SJCRH30 (cell line): ENCODE measurements around the gene TRMO. TPM values are rescaled to one million over a fixed set of nuclear protein-coding genes. Genes with fewer than 3 reads are reported as not detected.

Experiments used
- DNase-seq, 2 experiments: peaks; one replicate each; pipeline ENCODE4 v3.0.0-alpha.2; 2015 to 2020
- H3K27ac ChIP-seq: fragments of 250-450 bp; sonication (Bioruptor Pico); 2 replicates; pipeline ENCODE4 v1.5.1; 2020; ENCODE audit warnings: mild to moderate bottlenecking, moderate library complexity
- H3K27me3 ChIP-seq: fragments of 250-450 bp; sonication (Bioruptor Pico); 2 replicates; pipeline ENCODE4 v1.5.1; 2020; ENCODE audit warnings: mild to moderate bottlenecking, moderate library complexity
- H3K36me3 ChIP-seq: fragments of 250-450 bp; sonication (Bioruptor Pico); 2 replicates; pipeline ENCODE4 v1.5.1; 2020; ENCODE audit warnings: mild to moderate bottlenecking, moderate library complexity
- H3K4me1 ChIP-seq: fragments of 250-450 bp; sonication (Bioruptor Pico); 2 replicates; pipeline ENCODE4 v1.5.1; 2020; ENCODE audit warnings: mild to moderate bottlenecking, moderate library complexity
- H3K4me3 ChIP-seq: fragments of 250-450 bp; sonication (Bioruptor Pico); 2 replicates; pipeline ENCODE4 v1.5.1; 2020; ENCODE audit warnings: mild to moderate bottlenecking, moderate library complexity
- H3K9me3 ChIP-seq: fragments of 250-450 bp; sonication (Bioruptor Pico); replicated peaks from 2 replicates; pipeline ENCODE4 v1.5.1; 2020; ENCODE audit warnings: mild to moderate bottlenecking, moderate library complexity
- total RNA-seq: library from RNA; depleted of rRNA; stranded (reverse); fragments of >200 nt; shearing (Covaris generic); gene quantifications from 2 replicates; pipeline ENCODE4 v1.2.3, GENCODE V29; 2014

Gene TRMO
- total RNA-seq, 1 experiment from 2014 or later, result 17.1 TPM

DNA sequence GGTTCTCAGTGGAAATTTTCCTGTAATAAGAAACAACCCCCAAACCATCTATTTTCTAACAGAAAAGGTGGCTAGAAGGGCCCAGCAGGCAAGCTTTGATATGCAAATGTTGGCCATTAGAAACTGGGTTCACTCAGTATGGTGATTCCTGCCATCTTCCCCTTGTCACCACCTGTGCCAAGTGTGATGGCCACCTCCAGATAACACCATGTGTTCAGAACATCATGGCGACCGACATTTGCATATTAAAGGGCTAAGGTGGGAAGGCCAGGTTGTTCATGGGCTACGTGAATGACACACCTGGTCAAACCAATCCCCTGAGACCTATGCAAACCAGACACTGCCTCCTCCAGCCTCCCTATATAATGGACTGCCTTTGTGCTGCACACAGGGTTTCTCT lies 48.9 kb downstream of the TRMO start:
- Histone ChIP-seq H3K27ac (no peak overlapping the region), H3K4me1 (no peaks in the 10 kb centered on the region; the same call in 1 of the 2 replicates), H3K36me3 (no peaks in the 10 kb centered on the region), H3K27me3 (peaks cover 2% of the 10 kb centered on the region; the same call in 1 of the 2 replicates), H3K9me3 (no peaks in the 10 kb centered on the region), H3K4me3 (no peak overlapping the region)
- no peak for DNase-seq

GRCh38 chr9:97868859-97869258 lies 53.4 kb downstream of the TRMO start:
- H3K9me3 ChIP-seq, result no peaks in the 10 kb centered on the region
- no peak overlapping the region for H3K4me3 ChIP-seq
- no peak for DNase-seq
- no peaks in the 10 kb centered on the region for H3K36me3 ChIP-seq
- no peak overlapping the region for H3K27ac ChIP-seq
- no peaks in the 10 kb centered on the region for H3K4me1 ChIP-seq
- peaks cover 3% of the 10 kb centered on the region; the same call in 1 of the 2 replicates for H3K27me3 ChIP-seq

DNA sequence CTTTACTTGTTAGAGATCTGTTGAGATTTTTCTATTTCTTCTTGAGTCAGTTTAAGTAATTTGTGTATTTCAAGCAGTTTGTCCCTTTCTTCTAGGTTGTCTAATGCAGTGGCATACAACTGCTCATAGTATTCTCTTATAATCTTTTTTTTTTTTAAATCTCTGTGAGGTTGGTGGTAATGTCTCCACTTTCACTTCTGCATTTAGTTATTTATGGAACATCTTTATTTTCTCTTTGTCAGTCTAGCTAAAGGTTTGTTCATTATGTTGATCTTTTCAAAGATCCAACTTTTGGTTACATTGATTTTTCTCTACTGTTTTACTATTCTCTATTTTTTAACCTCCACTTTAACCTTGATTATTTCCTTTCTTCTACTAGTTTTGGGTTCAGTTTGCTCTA lies 55.5 kb downstream of the TRMO start:
- Histone ChIP-seq H3K4me3 (no peak overlapping the region), H3K27me3 (peaks cover 3% of the 10 kb centered on the region; the same call in 1 of the 2 replicates), H3K9me3 (no peaks in the 10 kb centered on the region), H3K27ac (no peak overlapping the region), H3K4me1 (no peaks in the 10 kb centered on the region), H3K36me3 (no peaks in the 10 kb centered on the region)
- DNase-seq, result no peak

GRCh38 chr9:97866300-97866699 lies 56.0 kb downstream of the TRMO start:
- no peaks in the 10 kb centered on the region for H3K9me3 ChIP-seq
- peaks cover 3% of the 10 kb centered on the region; the same call in 1 of the 2 replicates for H3K27me3 ChIP-seq
- no peaks in the 10 kb centered on the region for H3K36me3 ChIP-seq
- DNase-seq, result no peak
- no peaks in the 10 kb centered on the region for H3K4me1 ChIP-seq
- H3K4me3 ChIP-seq, result no peak overlapping the region
- no peak overlapping the region for H3K27ac ChIP-seq

- H3K27me3 ChIP-seq, result peaks cover 8% of the 10 kb centered on the region
- peaks cover 8% of the 10 kb centered on the region for H3K4me1 ChIP-seq
- H3K27ac ChIP-seq, result no peak overlapping the region
- no peak for DNase-seq
- H3K4me3 ChIP-seq, result no peak overlapping the region
- H3K36me3 ChIP-seq, result no peaks in the 10 kb centered on the region
- H3K9me3 ChIP-seq, result no peaks in the 10 kb centered on the region
These were observed 57.9 kb downstream of the TRMO start for GRCh38 chr9:97864396-97864795.

- Histone ChIP-seq H3K4me3 (no peak overlapping the region), H3K27me3 (peaks cover 8% of the 10 kb centered on the region), H3K9me3 (no peaks in the 10 kb centered on the region), H3K27ac (no peak overlapping the region), H3K36me3 (no peaks in the 10 kb centered on the region), H3K4me1 (peaks cover 8% of the 10 kb centered on the region)
- DNase-seq, result no peak
These were observed 59.0 kb downstream of the TRMO start for GRCh38 chr9:97863314-97863713.

DNA sequence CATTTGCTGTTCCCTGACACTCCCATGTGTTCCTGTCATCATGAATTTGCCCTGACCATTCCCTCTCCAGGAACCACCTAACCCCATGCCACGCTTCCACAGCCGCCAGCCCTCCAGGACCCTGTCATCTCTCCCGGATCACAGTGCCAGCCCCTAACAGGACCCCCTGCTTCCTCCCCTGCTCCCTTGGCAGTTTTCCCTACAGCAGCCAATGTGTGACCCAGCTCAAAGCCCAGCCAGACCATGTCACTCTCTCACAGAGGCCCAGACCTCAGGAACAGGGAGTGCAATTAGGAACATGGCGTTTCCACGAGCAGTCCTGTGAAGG lies 61.2 kb downstream of the TRMO start:
- Histone ChIP-seq H3K4me3 (no peak overlapping the region), H3K27ac (no peak overlapping the region), H3K36me3 (no peaks in the 10 kb centered on the region), H3K4me1 (peaks cover 8% of the 10 kb centered on the region), H3K27me3 (peaks cover 8% of the 10 kb centered on the region), H3K9me3 (no peaks in the 10 kb centered on the region)
- no peak for DNase-seq

DNA sequence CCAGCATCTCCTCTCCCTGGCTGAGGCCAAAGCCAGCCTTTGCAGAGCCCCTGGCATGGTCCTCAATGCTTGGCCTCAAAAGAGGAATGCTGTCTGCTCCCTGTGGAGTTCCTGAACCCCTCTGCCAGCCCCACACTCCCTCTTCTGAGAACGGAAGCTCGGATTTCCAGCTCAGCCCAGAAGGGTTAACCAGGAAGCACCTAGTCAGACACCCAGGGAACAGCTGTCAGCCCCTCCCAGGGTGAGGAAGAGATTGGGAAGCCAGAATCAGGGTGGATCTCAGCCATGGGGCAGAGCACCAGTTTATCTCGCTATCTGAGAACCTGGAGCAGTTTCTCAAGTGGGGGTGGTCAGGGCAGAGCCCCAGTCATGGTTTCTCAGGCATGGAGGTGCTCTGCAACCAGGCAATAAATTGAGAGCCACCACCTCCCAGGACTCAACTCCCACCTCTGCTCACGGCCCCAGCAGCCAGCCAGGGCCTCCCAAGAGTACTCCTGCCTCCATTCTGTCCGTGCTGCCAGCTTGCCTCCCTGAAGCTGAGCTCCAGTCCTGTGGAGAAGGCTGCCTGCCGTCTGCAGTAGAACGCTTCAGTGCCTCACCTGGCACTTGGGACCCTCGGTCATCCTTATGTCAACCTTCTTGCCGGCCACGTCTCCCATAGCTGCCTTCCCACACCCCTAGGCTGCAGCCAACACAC lies 61.7 kb downstream of the TRMO start:
- Histone ChIP-seq H3K27ac (no peak overlapping the region), H3K36me3 (no peaks in the 10 kb centered on the region), H3K27me3 (peaks cover 8% of the 10 kb centered on the region), H3K4me1 (peaks cover 8% of the 10 kb centered on the region), H3K4me3 (no peak overlapping the region), H3K9me3 (no peaks in the 10 kb centered on the region)
- DNase-seq, result peak; percentile 58 to 71

GRCh38 chr9:97859346-97859745 lies 63.0 kb downstream of the TRMO start:
- no peaks in the 10 kb centered on the region for H3K36me3 ChIP-seq
- H3K27ac ChIP-seq, result no peak overlapping the region
- H3K27me3 ChIP-seq, result peaks cover 6% of the 10 kb centered on the region
- DNase-seq, result no peak
- no peak overlapping the region for H3K4me3 ChIP-seq
- peaks cover 8% of the 10 kb centered on the region for H3K4me1 ChIP-seq
- 0 out of 2 replicates have a peak, but pooled peaks cover 3% of the 10 kb centered on the region for H3K9me3 ChIP-seq

- H3K27me3 ChIP-seq, result peaks cover 6% of the 10 kb centered on the region
- 0 out of 2 replicates have a peak, but pooled peaks cover 3% of the 10 kb centered on the region for H3K9me3 ChIP-seq
- no peak for DNase-seq
These were observed 63.5 kb downstream of the TRMO start for GRCh38 chr9:97858826-97859225.

DNA sequence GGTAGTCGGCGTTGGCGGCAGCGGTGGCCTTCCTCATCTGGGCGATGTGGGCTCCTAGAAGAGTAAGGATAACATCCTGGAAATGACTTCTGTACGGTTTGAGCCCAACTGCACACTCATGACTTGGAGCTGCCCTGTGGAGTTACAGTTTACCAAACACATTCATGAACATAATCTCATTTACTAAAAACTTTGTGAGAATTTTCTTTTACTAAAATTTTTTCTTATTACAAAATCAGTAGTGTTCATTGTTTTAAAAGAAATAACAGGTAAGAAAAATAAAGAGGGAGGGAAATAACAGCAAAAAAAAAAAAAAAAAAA lies 63.9 kb downstream of the TRMO start:
- H3K27ac ChIP-seq, result no peak overlapping the region
- H3K4me3 ChIP-seq, result no peak overlapping the region
- H3K4me1 ChIP-seq, result peaks cover 8% of the 10 kb centered on the region
- 0 out of 2 replicates have a peak, but pooled peaks cover 3% of the 10 kb centered on the region for H3K9me3 ChIP-seq
- no peak for DNase-seq
- no peaks in the 10 kb centered on the region for H3K36me3 ChIP-seq
- peaks cover 6% of the 10 kb centered on the region for H3K27me3 ChIP-seq

More at GRCh38 chr9:97858826-97859225, 63.5 kb downstream of the TRMO start:
- peaks cover 8% of the 10 kb centered on the region for H3K4me1 ChIP-seq
- no peak overlapping the region for H3K4me3 ChIP-seq
- no peaks in the 10 kb centered on the region for H3K36me3 ChIP-seq
- no peak overlapping the region for H3K27ac ChIP-seq

GRCh38 chr9:97857606-97858392 lies 64.5 kb downstream of the TRMO start:
- H3K9me3 ChIP-seq, result 0 out of 2 replicates have a peak, but pooled peaks cover 3% of the 10 kb centered on the region
- H3K27me3 ChIP-seq, result peaks cover 6% of the 10 kb centered on the region
- no peaks in the 10 kb centered on the region for H3K36me3 ChIP-seq
- H3K4me3 ChIP-seq, result no peak overlapping the region
- DNase-seq, result no peak
- H3K27ac ChIP-seq, result no peak overlapping the region
- H3K4me1 ChIP-seq, result peaks cover 8% of the 10 kb centered on the region

- Histone ChIP-seq H3K36me3 (no peaks in the 10 kb centered on the region), H3K27me3 (peaks cover 6% of the 10 kb centered on the region), H3K9me3 (0 out of 2 replicates have a peak, but pooled peaks cover 3% of the 10 kb centered on the region), H3K4me3 (no peak overlapping the region), H3K4me1 (peaks cover 8% of the 10 kb centered on the region), H3K27ac (no peak overlapping the region)
- no peak for DNase-seq
These were observed 65.3 kb downstream of the TRMO start for GRCh38 chr9:97856857-97857605.

DNA sequence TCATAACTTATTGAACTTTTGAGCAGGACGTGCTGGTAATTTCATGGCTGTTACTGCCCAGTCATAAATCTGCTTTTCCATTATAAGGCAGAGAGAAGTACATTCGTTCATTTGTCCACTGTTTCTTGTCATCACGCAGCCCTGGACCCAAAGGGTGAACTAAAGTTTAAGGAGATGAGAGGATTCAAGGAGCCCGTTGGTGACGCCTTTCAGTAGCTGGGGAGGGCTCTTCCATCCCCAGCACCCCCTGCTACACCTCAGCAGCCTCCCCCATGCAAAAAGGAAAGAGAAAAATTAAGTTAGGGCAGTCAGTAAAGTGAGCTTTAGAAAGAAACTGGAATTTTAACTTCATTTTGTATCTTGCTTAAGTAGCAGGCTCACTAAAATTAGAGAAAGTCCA lies 66.4 kb downstream of the TRMO start:
- DNase-seq, result no peak
- Histone ChIP-seq H3K4me1 (peaks cover 8% of the 10 kb centered on the region), H3K27ac (no peak overlapping the region), H3K27me3 (peaks cover 6% of the 10 kb centered on the region), H3K9me3 (0 out of 2 replicates have a peak, but pooled peaks cover 3% of the 10 kb centered on the region), H3K4me3 (no peak overlapping the region), H3K36me3 (no peaks in the 10 kb centered on the region)

DNA sequence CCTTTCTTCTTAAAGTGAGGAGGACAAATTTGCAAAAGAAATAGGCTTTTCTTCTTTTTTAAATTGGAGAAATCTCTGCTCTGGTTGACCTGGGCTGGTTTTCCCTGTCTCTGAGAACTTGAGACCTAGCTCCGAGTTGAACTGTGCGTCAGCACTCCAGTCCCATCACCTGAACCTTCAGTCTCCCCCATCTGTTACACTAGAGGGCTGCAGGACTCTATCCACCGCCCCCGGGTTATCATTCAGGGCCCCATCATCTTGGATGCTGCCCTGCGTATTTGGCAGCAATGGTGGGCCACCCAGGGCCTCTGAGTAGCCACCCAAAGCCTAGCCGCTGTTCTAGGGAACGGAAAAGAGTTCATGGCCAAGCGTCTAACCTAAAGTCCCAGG lies 66.8 kb downstream of the TRMO start:
- H3K27ac ChIP-seq, result no peak overlapping the region
- 0 out of 2 replicates have a peak, but pooled peaks cover 3% of the 10 kb centered on the region for H3K9me3 ChIP-seq
- H3K27me3 ChIP-seq, result peaks cover 6% of the 10 kb centered on the region
- no peak for DNase-seq
- no peak overlapping the region for H3K4me3 ChIP-seq
- H3K36me3 ChIP-seq, result no peaks in the 10 kb centered on the region
- H3K4me1 ChIP-seq, result peaks cover 5% of the 10 kb centered on the region
